CMK (cell line): ENCODE data around the gene PHTF2.

Experiments
- DNase-seq: peaks from one replicate; pipeline ENCODE4 v3.0.0-alpha.2; 2010; ENCODE audit warnings: low read depth

Gene PHTF2

GRCh38 chr7:77794000-77794399 lies 4.6 kb upstream of the PHTF2 start:
- no peak for DNase-seq

GRCh38 chr7:77796109-77796508 lies 2.5 kb upstream of the PHTF2 start:
- no peak for DNase-seq

DNA sequence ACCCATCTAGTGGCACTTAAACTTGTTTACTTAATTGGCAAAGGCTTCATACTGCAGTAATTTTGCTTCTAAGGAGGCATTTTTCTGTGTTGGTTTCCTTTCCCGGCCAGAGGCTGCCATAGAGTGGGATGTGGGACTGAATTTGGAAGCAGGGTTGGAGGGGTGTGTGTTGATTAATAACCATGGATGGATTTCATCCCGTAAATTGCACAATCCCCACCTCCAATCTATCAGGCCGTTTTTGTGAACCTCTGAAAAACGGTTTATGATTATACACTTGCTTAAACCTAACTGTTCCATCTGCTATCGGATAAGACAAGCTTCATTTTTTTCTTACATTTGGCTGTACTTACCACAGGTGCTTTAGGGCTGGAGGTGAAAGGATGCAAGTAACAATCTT lies 1.6 kb upstream of the PHTF2 start:
- DNase-seq: no peak

DNA sequence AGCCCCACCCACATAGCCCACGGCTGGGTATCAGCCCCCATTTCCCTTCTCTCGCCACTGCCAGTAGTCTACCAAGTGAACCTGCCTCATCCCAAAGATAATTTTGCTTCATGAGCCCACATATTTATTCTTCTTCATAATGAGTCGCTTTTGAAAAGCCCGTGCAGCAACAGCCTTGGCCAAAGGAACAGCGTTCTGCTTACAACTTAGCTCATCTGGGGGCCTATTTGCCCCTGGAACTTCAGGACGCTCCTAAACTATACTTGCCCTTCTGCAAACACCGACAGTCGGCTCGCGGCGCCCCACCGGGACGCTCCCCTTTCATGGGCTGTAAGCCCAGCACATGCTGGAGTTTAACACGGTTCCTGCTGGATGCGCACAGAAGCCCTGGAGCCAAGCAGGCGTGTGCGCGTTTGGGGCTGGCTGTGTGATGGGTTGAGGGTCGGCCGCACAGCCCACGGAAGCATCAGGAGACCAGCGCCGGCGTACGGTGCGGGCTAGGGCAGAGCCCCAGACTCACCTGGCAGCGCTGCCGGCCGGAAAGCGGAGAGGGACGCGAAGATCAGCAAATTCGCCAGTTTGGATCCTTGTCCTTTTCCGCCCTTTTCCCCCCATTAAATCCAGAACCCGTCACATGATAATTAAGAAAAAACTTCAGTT lies 709 bp upstream of the PHTF2 start:
- no peak for DNase-seq

GRCh38 chr7:77799078-77799964 lies 748 bp downstream of the PHTF2 start:
- DNase-seq: no peak

GRCh38 chr7:77800158-77800557 lies 1.6 kb downstream of the PHTF2 start:
- DNase-seq: peak; percentile 48

GRCh38 chr7:77800730-77801129 lies 2.2 kb downstream of the PHTF2 start:
- DNase-seq: no peak

DNA sequence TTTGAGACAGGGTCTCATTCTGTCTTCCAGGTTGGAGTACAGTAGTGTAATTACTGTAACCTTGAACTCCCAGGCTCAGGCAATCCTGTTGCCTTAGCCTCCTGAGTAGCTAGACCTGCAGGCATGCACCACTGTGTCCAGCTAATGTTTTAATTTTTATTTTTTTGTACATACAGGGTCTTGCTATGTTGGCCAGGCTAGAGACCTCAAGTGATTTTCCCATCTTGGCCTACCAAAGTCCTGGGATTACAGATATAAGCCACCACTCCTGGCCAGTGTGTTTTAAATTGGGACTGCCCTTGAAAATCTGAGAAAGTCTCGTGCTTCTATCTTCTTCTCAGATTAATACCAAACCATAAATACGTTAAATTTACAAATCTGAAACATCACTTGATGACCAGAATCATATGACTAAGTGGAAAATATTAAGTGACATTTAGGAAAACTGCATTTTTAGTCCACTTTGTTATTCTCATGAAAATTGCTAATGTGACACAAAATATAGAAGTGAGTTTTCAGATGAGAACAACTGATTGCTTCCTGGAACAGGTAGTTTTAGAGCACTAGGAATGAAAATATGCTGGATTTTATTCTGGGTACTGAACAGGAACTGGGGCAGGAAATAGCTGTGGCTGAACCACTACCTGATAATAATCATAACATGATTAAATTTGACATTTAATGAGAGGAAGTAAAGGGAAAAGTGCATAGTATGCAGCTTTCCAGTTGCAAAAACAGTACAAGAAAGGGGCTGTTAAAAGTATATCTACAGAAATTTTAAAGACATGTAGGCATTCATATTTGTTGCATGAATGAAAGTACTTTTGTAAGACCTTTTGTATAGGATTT lies 4.2 kb downstream of the PHTF2 start:
- no peak for DNase-seq

DNA sequence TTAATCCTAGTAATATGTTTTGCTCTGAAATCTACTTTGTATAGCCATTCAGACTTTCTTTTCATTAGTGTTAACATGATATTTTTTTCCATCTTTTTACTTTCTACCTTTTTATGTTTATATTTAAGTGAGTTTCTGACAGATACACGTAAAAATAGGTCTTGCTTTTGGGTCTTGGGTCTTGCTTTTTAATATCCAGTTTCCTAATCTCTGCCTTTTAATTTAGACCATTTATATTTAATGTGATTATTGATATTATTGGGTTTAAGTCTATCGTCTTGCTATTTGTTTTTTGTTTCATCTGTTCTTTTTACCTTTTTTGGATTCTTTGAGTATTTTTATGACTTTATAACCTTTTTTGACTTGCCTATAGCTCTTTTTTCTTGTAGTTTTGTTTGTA lies 7.9 kb downstream of the PHTF2 start:
- DNase-seq: no peak

- DNase-seq: no peak
Observed at GRCh38 chr7:77808517-77808916, 9.9 kb downstream of the PHTF2 start.

DNA sequence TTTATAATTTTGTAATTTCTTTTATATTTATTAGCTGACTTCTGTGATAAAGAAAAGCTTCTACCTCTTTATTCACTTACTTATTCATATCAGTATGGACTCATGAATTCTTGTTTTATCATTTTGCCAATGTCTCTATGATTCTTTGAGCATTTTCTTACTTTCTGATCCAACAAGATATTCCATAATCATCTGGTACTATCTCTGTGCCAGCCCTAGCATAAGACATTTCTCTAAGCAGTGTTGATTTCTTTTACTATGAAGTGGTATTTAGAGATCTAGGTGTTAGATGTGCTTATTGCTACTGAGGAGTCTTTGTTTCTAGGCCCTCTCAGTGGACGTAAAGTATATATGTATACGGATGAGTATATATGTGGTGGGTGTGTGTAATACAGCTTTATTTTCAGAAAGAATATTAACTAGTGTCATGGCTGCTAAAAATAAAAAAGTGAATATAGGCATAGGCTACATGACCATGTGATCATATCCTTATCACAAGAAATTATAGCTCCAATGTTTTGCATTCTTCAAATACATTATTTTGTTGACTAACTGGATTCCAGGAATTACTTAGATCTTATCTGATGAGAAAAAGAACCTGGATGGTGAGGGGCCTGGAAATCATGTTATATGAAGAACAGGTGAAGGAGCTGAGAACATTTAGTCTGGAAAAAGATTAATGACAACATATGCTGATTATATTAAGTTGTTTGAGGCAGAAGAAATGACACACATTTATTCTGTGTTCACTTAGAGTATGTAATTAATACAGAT lies 13.1 kb downstream of the PHTF2 start:
- no peak for DNase-seq

- no peak for DNase-seq
Observed at GRCh38 chr7:77812290-77812685, 13.7 kb downstream of the PHTF2 start.

DNA sequence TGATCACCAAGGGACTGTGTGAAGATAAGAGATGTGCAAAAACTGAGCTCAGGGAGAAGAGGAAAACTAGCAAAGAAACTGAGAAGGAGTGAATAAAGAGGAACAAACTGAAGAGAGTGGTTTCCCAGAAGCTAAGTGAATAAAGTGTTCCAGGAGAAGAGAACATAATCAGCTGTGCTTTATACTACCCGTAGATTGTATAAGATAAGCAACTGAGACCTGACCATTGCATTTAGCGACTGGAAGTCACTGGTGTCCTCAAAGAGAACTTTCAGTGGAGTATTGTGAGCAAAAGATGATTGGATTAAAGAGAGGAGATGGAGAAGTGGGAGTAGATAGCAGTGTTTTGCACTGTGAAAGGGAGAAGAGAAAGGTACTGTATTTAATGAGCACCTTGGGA lies 14.6 kb downstream of the PHTF2 start:
- DNase-seq: no peak

DNA sequence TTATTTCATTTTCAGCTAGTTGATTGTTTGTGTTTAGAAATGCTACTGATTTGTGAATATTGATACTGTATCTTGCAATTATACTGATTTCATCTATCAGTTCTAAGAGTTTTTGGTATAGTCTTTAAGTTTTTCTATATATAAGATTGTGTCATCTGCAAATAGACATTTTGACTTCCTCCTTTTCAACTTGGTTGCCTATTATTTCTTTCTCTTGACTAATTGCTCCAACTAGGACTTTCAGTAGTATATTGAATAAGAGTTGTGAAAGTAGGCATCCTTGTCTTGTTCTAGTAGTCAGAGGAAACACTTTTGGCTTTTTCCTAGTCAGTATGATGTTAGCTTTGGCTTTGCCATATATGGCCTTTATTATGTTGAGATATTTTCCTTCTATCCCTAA lies 20.4 kb downstream of the PHTF2 start:
- no peak for DNase-seq

DNA sequence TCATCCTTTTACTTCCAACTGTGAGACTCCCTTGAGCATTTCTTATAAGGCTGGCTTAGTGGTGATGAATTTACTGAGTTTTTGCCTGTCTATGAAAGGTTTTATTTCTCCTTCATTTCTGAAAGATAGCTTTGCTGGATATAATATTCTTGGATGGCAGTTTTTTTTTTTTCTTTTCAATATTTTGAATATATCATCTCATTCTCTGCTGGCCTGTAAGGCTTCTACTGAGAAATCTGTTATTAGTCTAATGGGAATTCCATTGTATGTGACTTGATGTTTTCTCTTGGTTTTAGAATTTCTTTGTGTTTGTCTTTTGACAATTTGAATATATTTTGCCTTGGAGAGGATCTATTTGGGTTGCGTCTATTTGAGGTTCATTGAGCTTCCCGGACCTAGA lies 22.4 kb downstream of the PHTF2 start:
- no peak for DNase-seq

GRCh38 chr7:77822269-77822668 lies 23.7 kb downstream of the PHTF2 start:
- no peak for DNase-seq

- no peak for DNase-seq
Observed at GRCh38 chr7:77823787-77824186, 25.2 kb downstream of the PHTF2 start.

DNA sequence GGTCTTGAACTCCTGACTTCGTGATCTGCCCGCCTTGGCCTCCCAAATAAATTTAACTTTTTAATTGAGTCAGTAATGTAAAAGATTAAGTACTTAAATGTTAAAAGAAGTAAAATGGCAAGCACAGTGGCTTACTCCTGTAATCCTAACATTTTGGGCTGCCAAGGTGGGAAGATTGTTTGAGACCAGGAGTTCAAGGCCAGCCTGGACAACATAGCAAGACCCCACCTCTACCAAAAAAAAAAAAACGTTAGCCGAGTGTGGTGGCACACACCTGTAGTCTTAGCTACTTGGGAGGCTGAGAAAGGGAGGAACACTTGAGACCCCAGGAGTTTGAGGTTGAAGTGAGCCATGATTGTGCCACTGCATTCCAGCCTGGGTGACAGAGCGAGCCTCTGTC lies 26.1 kb downstream of the PHTF2 start:
- DNase-seq: no peak

GRCh38 chr7:77825131-77825530 lies 26.6 kb downstream of the PHTF2 start:
- DNase-seq: no peak

- no peak for DNase-seq
Observed at GRCh38 chr7:77826300-77826699, 27.7 kb downstream of the PHTF2 start.

- no peak for DNase-seq
Observed at GRCh38 chr7:77827999-77828398, 29.4 kb downstream of the PHTF2 start.
